AML-193 (cell line): ENCODE results near the gene SMIM41.

Source experiments
- DNase-seq, 2 experiments: peaks; one replicate each; lab custom pipeline; 2025; lab: John Stamatoyannopoulos, UW

The SMIM41 gene

GRCh38 chr12:52147367-52147963 lies 68.0 kb downstream of the SMIM41 start:
- DNase-seq: no peak

GRCh38 chr12:52147964-52148463 lies 68.5 kb downstream of the SMIM41 start:
- DNase-seq: no peak

GRCh38 chr12:52148464-52149181 lies 69.1 kb downstream of the SMIM41 start:
- no peak for DNase-seq

GRCh38 chr12:52149182-52149641 lies 69.7 kb downstream of the SMIM41 start:
- no peak for DNase-seq

- no peak for DNase-seq
Measured at GRCh38 chr12:52149651-52150241, 70.2 kb downstream of the SMIM41 start.

- no peak for DNase-seq
Measured at GRCh38 chr12:52151153-52151836, 71.8 kb downstream of the SMIM41 start.

GRCh38 chr12:52151837-52152783 lies 72.6 kb downstream of the SMIM41 start:
- no peak for DNase-seq

GRCh38 chr12:52152905-52153317 lies 73.4 kb downstream of the SMIM41 start:
- no peak for DNase-seq

GRCh38 chr12:52155048-52155868 lies 75.8 kb downstream of the SMIM41 start:
- DNase-seq: no peak

GRCh38 chr12:52156311-52156710 lies 76.8 kb downstream of the SMIM41 start:
- no peak for DNase-seq

- DNase-seq: peak; percentile 34 to 43
Measured at GRCh38 chr12:52156757-52157565, 77.5 kb downstream of the SMIM41 start.

- no peak for DNase-seq
Measured at GRCh38 chr12:52157566-52158150, 78.2 kb downstream of the SMIM41 start.
